ENCODE results near the gene PRR19.
A peak's percentile ranks its signal among the peaks of the same experiment; 100 is the strongest.

The PRR19 gene

DNA sequence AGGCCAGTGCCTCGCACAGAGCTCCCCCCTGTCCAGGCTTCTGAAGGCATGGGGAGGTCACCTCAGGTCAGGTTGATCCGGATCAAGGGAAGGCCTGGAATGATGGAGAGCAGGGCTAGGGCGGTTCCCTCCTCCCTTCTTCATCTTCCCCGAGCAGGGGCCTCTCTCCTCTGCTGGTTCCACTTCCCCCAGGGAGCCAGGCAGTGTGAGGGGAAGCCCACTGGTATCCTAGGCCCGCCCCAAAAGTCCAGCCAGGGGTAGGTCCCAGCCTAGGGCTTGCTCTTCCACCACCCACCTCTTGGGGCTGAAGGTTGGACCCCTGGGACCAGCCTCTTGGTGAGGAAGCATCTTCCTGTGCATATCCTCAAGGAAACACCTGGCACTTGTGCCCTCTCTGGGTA lies 16.4 kb upstream of the PRR19 start:
- Mint-ChIP-seq H3K27me3 (ENCODE audit: low read depth, poor library complexity) (no peaks in the 10 kb centered on the region), H3K36me3 (ENCODE audit: low read depth) (peaks cover 12% of the 10 kb centered on the region), H3K4me1 (peaks cover 32% of the 10 kb centered on the region), H3K27ac (peak overlapping the region; percentile 98), H3K4me3 (peak overlapping the region; percentile 97), H3K9me3 (no peaks in the 10 kb centered on the region)
- TF ChIP-seq, protein P1, sequence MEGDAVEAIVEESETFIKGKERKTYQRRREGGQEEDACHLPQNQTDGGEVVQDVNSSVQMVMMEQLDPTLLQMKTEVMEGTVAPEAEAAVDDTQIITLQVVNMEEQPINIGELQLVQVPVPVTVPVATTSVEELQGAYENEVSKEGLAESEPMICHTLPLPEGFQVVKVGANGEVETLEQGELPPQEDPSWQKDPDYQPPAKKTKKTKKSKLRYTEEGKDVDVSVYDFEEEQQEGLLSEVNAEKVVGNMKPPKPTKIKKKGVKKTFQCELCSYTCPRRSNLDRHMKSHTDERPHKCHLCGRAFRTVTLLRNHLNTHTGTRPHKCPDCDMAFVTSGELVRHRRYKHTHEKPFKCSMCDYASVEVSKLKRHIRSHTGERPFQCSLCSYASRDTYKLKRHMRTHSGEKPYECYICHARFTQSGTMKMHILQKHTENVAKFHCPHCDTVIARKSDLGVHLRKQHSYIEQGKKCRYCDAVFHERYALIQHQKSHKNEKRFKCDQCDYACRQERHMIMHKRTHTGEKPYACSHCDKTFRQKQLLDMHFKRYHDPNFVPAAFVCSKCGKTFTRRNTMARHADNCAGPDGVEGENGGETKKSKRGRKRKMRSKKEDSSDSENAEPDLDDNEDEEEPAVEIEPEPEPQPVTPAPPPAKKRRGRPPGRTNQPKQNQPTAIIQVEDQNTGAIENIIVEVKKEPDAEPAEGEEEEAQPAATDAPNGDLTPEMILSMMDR (IDR thresholded peaks at IDR 0.05), result no peak
- DNase-seq, result no peak

DNA sequence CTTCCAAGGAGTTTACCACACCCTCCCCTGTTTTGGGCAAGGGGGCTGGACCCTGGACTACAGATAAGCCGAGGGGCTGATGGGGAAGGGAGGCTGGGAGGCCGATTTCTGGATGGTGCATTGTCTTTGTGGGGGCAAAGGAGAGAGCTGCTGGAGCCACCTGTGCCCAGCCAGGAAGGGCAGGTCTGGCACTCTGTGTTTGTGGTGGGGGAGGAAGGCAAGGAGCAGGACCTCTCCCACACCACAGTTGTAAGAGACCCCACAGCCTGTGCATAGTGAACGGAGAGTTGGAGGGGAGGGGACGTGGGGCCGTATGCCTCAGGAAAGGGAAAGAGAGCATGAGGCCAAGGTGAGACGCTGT lies 16.0 kb upstream of the PRR19 start:
- H3K27me3 Mint-ChIP-seq (ENCODE audit: low read depth, poor library complexity), result no peaks in the 10 kb centered on the region
- H3K36me3 Mint-ChIP-seq (ENCODE audit: low read depth), result peaks cover 12% of the 10 kb centered on the region
- DNase-seq, result no peak
- peak overlapping the region; percentile 97 for H3K4me3 Mint-ChIP-seq
- H3K4me1 Mint-ChIP-seq, result peaks cover 32% of the 10 kb centered on the region
- peak overlapping the region; percentile 98 for H3K27ac Mint-ChIP-seq
- TF ChIP-seq, protein P1 (IDR thresholded peaks at IDR 0.05), result no peak
- no peaks in the 10 kb centered on the region for H3K9me3 Mint-ChIP-seq

DNA sequence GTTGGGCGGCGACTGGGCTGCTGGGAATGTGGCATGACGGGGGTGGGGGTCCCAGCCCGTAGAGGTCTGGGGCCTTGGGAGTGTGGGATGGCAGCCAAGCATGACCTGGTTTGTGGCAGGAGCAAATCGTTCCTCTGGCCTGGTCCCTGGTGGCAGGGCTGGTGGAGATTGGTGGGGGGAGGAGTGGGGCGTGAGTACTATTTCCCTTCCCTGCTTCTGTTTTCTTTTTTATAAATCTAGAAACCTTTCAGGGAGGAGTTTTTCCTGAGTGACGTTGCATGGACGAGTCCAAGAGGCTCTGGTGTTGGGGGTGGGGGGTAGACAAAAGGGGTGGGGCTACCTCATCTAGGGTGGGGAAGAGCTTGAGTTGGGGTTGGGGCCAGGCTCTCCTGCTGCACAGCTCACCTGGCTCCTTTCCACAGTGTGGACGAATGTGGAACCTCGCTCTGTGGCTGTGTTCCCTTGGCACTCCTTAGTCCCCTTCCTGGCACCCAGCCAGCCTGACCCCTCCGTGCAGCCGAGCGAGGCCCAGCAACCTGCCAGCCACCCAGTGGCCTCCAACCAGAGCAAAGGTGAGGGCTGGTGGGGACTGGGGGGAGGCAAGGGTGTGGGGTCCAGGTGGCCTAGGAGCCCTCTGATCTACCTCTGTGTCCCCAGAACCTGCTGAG lies 15.4 kb upstream of the PRR19 start:
- no peak for DNase-seq
- no peaks in the 10 kb centered on the region for H3K9me3 Mint-ChIP-seq
- peak overlapping the region; percentile 97 for H3K4me3 Mint-ChIP-seq
- TF ChIP-seq, protein P1 (IDR thresholded peaks at IDR 0.05), result no peak
- H3K27ac Mint-ChIP-seq, result peak overlapping the region; percentile 98
- H3K36me3 Mint-ChIP-seq (ENCODE audit: low read depth), result peaks cover 16% of the 10 kb centered on the region
- H3K27me3 Mint-ChIP-seq (ENCODE audit: low read depth, poor library complexity), result peaks cover under 1% of the 10 kb centered on the region
- H3K4me1 Mint-ChIP-seq, result peaks cover 36% of the 10 kb centered on the region

DNA sequence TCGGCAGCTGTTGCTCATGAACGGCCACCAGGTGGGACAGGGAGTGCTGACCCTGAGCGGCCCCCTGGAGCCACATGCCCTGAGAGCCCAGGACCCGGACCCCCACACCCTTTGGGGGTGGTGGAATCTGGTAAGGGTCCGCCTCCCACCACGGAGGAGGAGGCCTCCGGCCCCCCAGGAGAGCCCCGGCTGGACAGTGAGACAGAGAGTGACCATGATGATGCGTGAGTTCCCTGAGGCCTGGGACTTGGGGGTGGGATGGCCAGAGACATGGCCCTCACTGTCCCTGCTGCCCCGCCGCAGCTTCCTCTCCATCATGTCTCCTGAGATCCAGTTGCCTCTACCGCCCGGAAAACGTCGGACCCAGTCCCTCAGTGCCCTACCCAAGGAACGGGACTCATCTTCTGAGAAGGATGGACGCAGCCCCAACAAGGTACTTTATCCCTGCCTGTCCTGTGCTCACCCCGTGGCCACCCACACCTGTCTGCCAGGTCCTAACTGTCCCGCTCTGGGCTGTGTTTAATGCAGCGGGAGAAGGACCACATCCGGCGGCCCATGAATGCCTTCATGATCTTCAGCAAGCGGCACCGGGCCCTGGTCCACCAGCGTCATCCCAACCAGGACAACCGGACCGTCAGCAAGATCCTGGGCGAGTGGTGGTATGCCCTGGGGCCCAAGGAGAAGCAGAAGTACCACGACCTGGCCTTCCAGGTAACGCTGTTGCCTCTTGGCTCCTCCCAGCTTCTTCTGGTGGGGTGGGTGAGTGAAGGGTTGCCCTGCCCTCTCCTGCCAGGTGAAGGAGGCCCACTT lies 14.7 kb upstream of the PRR19 start:
- Mint-ChIP-seq H3K27ac (no peak overlapping the region), H3K9me3 (no peaks in the 10 kb centered on the region), H3K27me3 (ENCODE audit: low read depth, poor library complexity) (peaks cover 4% of the 10 kb centered on the region), H3K4me3 (peak overlapping the region; percentile 66), H3K4me1 (peaks cover 41% of the 10 kb centered on the region), H3K36me3 (ENCODE audit: low read depth) (peaks cover 21% of the 10 kb centered on the region)
- TF ChIP-seq, protein P1 (IDR thresholded peaks at IDR 0.05), result no peak
- DNase-seq, result no peak

DNA sequence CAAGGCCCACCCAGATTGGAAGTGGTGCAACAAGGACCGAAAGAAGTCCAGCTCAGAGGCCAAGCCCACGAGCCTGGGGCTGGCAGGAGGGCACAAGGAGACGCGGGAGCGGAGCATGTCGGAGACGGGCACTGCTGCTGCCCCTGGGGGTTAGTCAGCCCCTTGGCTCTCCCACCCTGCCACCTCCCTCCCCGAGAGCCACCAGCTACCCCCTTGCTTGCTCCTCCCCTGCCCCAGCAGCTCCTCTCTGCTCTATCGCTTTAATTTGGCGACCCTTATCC lies 14.2 kb upstream of the PRR19 start:
- no peak for DNase-seq
- Mint-ChIP-seq H3K27me3 (ENCODE audit: low read depth, poor library complexity) (peaks cover 4% of the 10 kb centered on the region), H3K4me1 (peaks cover 41% of the 10 kb centered on the region), H3K27ac (no peak overlapping the region), H3K4me3 (no peak overlapping the region), H3K9me3 (no peaks in the 10 kb centered on the region), H3K36me3 (ENCODE audit: low read depth) (peaks cover 21% of the 10 kb centered on the region)
- TF ChIP-seq, protein P1 (IDR thresholded peaks at IDR 0.05), result no peak

DNA sequence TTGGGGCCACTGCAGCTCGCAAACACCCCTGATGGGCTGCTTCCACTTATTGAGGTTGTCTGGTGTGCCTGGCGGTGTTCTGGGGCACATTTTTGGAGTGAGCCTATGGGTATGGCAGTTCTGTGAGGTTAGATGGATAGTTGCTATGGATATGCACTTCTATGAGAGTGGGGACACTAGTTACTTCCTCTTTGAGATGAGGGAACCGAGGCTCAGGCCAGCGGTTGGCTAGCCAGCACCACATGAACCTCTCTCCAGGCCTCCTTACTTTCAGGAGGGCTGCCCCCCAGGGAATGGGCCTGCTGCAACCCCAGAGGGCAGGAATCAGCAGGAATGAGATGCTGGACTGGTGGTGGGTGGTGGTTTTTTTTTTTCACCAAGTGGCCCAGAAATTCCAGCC lies 13.5 kb upstream of the PRR19 start:
- TF ChIP-seq, protein P1 (IDR thresholded peaks at IDR 0.05), result no peak
- H3K9me3 Mint-ChIP-seq, result no peaks in the 10 kb centered on the region
- peaks cover 46% of the 10 kb centered on the region for H3K4me1 Mint-ChIP-seq
- peak overlapping the region; percentile 45 for H3K27ac Mint-ChIP-seq
- peaks cover 25% of the 10 kb centered on the region for H3K36me3 Mint-ChIP-seq (ENCODE audit: low read depth)
- H3K27me3 Mint-ChIP-seq (ENCODE audit: low read depth, poor library complexity), result peaks cover 4% of the 10 kb centered on the region
- no peak overlapping the region for H3K4me3 Mint-ChIP-seq
- no peak for DNase-seq
